GM19023 (cell line): Measurements from ENCODE around the gene DYNLT5.
"Not testable (repeated sequence)": the region's sequence is repeated elsewhere in the genome, so short reads cannot be mapped to it uniquely, and the experiment has no call there.

ENCODE experiments used
- ATAC-seq: cut with Tn5 transposase; IDR thresholded peaks from one replicate; pipeline ENCODE4 v1.9.1; 2021; ENCODE audit warnings: mild to moderate bottlenecking, moderate library complexity; ENCODE audit not compliant: unreplicated experiment

Gene DYNLT5

DNA sequence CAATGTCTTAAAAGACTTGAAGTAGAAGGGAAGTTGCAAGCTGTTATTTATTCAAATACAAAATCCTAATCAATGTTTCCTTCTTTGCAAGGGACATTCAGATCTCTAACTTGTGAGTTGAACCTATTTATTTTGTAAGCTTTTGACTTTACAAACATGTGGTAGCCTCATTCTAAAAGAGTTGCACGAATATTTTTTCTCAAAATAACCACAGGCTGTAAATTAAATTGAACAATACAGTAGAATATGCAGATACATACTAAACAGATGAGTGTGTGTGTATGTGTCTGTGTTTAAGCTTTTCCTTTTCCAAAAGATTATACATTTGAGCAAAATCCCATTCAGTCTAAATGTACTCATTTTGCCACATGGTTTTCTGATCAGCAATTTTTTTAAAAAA lies 4.8 kb upstream of the DYNLT5 start:
- ATAC-seq = no peak

DNA sequence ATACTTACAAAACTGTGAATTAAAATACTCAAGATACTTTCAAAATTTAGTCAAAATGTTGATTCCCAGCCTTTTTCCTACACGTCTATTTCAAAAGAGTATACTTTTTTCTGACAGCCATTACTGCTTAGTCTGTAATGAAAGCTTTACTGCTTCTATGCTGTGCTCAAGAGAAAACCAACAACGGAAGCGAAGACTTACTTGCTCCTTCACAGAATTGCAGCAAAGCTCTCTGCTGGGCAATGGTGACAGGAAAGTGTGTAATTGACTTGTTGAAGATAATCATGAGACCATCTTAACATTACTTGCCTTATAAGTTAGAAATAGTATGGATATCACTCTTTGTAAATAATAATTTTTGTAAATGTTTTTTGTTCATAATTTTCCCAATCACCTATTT lies 1.7 kb upstream of the DYNLT5 start:
- ATAC-seq = no peak

DNA sequence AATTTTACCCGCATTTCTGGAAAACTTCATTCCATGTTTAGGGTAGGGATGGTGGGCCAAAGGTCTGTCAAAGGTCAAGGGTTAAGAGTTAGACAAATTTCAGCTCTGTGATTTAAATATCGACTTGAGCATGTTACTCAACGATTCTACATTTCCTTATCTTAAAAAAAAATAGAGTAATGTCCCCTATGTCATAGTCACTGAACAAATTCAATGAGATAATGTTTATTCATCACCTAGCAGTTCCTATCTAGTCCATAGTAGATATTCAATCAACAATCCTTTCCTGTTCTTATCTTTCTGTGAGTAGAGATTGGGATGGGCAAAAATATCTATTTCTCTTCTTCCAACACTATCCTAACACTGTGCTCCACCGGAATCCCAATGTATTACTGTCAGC lies 1.1 kb upstream of the DYNLT5 start:
- ATAC-seq = no peak

DNA sequence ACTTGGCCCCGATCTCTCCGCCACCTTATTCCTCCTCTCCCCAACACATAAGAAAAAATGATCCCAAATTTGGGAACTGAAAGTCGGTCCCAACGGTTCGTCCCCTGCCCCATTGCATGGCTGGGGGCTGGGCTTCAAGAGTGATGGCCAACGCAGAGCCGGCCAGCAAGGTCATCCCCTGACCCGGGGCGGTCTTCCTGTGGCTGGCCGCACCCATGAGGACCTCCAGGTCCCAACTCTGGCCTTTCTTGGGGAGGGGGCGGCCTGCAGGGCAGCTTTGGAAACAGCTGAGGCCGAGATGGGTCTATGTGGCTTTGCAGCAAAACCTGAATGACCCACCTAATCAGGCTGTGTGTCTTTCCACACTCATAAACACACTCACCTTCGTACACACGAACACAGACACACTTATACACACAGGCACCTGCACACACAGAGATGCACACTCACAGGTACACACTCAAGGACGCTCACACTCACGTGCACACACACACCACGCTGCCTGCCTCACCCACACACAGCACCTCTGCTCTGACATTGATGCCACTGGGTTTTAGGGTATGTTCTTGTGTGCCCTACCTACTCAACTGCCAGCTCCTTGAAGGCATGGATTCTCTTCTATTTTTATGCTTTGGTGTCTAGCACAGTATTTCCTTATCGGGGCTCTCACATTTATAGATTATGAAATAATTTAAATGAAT lies 562 bp downstream of the DYNLT5 start:
- ATAC-seq = peak; percentile 11

DNA sequence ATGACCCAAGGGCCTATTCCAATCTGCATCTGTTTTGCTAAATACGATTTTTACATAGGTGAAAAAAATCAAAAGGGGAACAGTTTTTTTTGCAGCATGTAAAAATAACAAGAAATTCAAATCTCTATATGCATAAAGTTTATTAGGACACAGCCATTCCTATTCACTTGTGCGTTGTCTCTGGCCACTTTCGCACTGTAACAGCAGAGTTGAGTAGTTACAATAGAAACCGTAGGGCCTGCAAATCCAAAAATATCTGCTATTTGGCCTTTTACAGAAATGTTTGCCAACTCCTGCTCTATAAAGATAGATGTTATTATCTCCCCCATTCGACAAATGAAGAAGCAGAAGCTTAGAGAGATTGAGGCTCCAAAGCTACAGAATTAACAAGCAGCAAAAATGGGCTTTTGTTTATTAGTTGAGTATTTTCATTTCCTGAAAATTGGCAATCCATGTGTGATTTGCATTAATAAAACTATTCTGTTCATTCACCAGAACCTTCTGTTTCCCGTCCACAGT lies 5.5 kb downstream of the DYNLT5 start:
- no peak for ATAC-seq

DNA sequence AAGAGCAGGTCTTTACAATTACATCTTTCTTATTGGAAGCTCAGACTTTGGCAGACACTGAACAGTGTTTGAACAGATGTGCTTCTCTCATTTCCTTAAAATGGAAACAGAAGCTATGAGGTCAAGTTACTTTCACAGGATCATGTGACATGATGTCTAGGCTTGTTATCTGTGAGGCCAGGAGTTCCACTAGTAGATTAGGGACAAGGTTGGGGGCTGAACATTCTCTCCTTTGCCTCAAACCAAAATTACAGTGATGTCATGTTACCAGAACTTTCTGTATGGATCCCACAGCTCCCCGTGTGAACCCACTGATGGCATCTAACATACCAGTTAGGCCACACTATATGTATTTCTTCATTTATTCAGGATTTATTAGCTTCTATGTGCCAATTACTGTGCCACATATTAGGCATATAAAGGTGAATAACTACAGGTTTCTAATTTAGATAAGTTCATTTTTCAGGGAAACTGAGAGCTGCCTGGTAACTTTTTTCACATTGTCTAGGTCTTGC lies 6.0 kb downstream of the DYNLT5 start:
- peak; percentile 100 for ATAC-seq

DNA sequence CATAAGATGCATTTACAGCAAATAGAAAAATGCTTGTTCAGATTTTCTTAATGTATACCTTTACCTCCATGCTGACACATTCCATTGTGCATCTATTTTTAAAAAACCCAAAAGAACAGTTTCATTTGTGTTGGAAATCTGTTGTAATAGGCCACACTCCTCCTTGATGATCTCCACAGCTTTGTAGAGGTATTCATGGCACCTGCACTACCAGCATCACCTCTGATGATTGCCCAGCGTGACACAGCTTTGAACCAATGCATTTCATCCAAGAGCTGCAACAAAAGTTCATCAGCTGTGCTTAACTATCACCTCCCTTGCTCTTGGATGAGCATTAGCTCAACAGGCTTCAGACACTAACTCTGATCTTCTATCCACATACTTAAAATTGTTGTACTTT lies 8.2 kb downstream of the DYNLT5 start:
- no peak for ATAC-seq

DNA sequence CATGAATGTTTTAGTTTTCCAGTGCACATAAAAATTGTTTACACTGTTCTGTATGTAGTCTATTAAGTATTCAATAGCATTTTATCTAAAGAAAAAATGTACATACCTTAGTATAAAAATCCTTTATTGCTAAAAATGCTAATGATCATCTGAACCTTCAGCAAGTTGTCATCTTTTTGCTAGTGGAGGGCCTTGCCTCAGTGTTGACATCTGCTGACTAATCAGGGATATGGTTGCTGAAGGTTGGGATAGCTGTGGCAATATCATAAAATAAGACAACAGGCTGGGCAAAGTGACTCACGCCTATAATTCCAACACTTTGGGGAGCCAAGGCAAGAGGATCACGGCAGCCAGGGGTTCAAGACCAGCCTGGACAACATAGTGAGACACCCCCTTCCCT lies 9.0 kb downstream of the DYNLT5 start:
- ATAC-seq = no peak

DNA sequence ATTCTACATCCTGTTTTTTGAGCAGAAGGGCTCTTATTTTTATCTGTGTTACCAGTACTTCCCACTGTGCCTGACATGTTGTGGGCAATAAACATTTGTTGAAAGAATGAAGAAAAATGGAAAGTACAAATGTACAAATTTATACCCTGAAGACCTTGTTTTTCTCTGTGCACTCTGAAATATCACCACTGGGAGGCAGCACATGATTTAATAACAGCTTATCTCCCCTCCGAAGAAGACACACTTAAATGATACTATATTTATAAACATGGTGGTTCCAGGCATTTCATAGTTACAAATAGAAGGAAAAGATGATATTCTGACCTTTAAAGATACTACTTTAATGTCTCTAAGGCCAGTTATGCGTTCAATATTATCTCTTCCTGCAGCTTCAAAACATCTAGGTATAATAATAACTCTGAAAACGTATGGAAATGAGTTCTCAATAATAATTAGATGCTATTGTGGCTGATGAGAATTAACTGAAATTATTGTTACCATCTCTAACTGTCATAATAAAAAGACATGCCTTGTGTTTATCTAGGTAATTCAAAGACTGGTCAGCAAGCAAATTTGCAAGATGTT lies 12.8 kb downstream of the DYNLT5 start:
- no peak for ATAC-seq

DNA sequence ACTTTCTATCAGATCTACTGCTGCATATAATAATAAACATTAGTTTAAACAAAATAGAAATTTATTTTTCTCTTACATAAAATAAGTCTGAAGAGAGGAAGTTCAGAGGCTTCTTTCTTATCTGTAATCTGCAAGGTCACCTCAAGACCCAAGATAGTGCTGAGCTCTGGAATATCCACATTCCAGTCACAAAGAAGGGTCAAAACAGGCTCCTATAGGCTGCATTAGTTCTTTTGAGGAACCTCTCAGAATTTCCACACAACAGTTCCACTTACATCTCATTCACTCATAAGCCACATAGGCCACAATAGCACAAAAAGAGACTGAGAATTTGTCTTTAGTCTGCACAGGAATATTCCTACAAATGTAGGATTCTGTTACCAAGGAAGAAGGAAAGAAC lies 15.4 kb downstream of the DYNLT5 start:
- no peak for ATAC-seq

DNA sequence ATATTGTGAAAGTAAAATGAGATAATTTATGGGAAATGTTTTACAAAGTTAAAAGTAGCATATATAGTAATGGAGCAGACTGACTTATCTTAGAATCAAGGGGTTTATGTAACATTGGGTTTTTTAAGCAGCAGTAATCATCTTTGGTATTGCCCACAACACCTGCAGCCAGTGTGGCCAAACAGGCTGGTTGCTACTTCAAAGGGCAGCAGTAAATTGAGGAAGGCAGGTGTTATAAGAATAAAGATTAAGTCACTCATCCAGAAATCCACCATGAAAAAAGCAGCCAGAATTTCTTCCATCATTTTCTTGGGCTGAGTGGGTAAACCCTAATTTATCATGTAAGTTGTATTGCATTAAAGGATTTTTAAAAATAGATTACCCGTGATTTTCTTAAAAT lies 16.7 kb downstream of the DYNLT5 start:
- ATAC-seq = no peak

DNA sequence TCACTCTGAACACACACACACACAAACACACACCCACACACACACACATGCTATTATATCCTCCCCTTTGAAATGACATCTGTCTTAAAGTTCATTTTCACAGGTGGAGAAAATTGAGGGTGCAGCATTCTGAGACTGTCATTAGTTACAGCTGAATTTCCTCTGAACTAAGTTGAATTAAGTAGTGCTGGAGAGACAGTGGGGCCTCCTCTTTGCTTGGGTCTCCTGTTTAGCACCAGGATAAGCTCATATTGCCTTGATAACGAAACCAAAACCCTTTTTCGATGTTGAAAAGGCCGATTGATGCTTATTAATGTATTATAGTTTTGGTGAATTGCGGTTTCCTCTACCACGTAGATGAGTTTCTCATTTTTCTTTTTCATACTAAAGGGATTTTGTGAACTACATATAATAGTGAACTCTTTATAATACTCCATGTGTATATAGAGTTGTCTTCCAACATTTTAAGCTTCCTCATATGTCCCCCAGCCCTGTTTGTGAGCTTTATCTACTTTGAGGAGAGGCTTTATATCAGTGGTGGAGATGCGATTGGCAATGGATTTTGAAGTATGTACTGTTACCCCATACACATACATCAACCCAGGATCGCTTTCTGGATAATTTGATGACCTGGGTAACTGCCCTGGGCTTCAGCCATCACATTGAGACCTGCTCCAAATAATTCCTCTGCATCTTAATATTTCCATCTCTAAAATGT lies 17.4 kb downstream of the DYNLT5 start:
- ATAC-seq = no peak

DNA sequence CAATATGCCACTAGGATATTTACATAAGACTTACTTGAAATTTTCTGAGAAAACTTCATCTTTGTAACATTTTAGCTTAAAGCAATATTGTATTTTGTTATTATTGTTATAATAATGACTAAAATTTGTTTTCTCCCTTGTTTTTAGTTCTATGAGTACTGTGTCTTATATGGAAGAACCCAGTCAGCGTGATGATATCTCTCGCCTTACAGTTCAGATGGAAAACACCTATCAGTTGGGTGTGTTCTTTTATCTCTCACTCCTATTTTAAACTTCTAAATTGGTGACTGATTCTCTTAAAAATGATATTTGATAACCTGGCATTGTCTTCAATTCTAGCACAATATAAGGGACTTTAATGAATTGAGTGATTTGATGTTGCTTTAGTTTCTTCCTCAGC lies 18.0 kb downstream of the DYNLT5 start:
- no peak for ATAC-seq

DNA sequence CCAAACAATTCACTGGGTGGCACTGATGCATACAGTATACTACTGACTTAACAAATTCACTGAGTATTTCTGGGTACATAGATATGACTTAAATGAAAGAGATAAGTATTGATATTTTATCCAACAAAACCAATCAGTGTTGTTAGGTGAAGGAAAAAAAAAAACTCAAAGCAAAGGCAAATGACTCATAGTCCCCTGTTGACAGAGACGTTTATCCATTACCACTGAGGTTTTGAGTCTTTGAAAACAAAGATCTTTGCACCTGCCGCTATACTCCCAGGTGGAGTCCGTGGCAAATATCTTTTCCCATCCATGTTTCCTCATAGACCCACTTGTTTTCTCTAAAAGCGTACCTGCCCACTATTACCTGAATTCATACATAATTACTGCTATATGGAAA lies 18.4 kb downstream of the DYNLT5 start:
- no peak for ATAC-seq

DNA sequence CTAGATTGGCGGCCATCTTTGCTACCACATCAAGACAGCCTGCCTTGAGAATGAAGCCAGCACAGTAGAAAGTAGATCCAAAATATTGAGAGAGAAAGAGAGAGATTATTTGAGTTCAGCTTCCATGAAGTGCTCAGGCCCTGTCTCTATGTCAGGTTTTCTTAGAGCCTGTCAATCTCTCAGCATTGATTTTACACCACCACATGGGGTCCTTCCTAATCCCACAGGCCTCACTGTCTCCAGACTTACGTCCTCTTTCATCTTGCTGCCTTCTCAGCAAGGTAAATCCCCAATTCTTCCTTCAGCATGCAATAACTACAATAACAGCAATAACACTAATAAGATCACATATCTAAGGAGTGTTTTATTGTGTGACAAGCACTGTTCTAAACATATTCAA lies 21.0 kb downstream of the DYNLT5 start:
- ATAC-seq = no peak

DNA sequence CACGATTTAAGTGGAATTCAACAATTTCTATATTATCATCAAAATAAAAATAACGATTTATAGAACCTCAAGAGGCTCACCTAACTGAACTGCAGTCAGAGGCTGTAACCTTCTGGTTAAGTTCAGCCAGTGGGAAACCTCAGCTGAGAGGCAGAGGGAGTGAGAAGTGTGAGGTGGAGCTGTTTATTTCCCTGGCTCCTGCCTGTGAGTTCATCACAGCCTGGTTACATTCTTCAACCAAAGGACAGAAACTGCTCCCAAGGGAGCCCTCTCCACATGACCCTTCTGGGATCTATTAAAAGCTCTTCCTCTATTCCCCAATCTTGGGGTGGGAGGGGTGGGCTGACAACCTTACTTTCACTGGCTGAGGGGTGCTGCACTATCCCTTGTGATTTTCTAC lies 22.2 kb downstream of the DYNLT5 start:
- ATAC-seq = no peak

DNA sequence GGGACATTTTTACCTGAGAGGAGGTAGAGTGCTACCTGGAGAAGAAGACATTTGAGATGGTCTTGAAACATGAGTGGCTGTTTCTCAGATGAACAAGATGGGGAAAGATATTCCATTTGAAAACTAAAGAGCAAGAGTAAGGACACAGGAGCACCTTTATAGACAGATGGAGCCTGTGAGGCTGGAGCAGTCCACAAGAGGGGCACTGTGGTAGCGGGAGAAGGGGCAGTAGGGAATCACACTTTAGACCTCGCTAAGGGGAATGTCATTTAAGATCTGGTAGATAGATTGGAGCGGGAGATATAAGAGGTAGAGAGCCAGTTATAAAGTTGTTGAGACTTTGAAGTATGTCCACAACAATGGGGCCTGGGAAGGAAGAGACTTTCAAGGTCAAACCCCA lies 23.4 kb downstream of the DYNLT5 start:
- ATAC-seq = no peak

DNA sequence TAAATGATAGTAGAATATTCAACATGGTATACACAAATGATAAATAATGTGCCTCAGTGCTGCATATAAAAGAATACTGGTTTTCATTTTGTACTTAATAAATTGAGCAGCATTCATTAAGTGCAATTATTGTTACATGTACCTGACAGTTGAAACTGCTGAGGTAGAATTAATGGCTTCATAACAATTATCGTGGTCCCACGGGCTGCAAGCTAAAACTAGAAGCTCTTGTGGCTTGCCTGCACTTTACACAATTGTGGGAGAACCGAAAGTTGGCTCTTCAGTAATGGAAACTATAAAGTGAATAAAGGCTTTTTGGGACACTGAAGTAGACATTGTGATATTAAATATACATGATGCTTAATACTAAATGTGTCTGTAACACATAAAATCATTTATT lies 25.6 kb downstream of the DYNLT5 start:
- no peak for ATAC-seq

DNA sequence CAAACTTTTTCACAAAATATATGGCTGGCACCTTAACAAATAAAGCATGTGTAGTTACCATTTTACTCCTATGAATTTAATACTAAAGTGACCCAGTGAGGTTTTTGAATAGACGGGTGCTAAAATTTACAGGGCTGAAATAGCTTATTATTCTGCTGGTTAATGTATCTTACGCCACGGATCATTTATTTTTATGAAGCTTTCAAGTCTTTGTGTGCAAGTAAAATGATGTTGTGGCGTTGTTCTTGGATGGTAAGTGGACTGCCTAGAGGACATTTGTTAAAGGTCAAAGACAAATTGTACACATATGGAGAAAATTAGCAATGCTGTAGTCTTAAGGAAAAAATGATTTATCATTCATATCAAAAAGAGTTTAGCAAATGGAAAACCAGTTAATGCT lies 26.0 kb downstream of the DYNLT5 start:
- no peak for ATAC-seq

DNA sequence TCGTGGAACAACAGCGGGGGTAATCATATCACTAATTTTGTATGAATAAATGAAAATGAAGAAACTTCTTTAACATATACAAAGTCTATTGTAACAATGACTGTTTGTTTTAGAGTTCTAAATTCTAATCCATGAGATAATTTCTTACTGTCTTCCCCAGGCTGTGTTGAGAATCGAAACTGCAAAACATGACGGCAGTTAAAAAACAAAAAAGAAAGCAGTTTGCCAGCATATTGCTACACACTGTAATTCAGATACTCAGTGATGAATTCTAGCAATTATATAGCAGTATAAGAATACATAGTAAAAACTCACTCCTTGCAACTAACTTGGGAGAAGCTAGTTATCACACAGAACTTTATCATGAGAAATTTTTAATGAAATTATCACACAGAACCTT lies 26.7 kb downstream of the DYNLT5 start:
- no peak for ATAC-seq

DNA sequence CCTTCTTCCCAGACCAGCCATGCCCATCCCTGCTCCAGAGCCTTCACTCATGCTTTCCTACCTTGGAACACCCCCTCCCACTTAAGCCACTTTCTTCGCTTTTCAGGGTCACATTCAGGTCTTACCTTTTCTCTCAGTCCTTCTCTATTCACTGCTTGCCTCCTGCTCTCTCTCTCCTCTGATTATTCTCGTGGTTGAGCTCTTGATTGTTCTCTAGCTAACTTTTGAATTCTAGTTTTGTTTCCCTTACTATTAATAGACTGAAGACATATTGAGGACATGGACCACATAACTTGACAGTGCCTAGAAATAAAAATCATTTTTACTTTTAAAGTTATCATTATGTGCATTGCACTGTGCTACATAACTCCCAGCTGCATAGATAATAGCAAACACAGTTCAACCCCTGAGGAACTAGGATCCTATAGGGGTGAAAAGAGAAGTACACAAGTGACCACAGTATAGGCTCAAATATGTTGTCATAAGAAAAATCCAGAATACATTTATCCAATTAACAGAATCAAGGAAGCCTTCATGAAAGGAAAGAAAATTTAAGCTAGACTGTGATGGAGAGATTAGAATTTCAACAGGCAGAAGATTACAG lies 27.3 kb downstream of the DYNLT5 start:
- no peak for ATAC-seq

DNA sequence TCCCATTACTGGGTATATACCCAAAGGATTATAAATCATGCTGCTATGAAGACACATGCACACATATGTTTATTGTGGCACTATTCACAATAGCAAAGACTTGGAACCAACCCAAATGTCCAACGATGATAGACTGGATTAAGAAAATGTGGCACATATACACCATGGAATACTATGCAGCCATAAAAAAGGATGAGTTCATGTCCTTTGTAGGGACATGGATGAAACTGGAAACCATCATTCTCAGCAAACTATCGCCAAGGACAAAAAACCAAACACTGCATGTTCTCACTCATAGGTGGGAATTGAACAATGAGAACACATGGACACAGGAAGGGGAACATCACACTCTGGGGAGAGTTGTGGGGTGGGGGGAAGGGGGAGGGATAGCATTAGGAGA lies 33.5 kb downstream of the DYNLT5 start:
- not testable (repeated sequence) for ATAC-seq
